ENCODE measurements around the gene TACC2. TPM values are rescaled to one million over a fixed set of nuclear protein-coding genes. Genes with fewer than 3 reads are reported as not detected.

TACC2 gene
- total RNA-seq, 4 donors from 2014 or later: 46.5 to 106 (median 71.6) TPM

GRCh38 chr10:122255509-122256301, 266.7 kb downstream of the TACC2 start:
- 86 to 87% methylated on average over 13 of the region's 14 CpGs for WGBS, 2 donors
- DNase-seq: no peak
- intact Hi-C loops (cut with DNase I): no loop called here
- no peaks in the 10 kb centered on the region for H3K4me1 ChIP-seq
- H3K27ac ChIP-seq: no peak overlapping the region
- H3K4me3 ChIP-seq: no peak overlapping the region
- H3K9me3 ChIP-seq: no peaks in the 10 kb centered on the region
- TF ChIP-seq CTCF (IDR thresholded peaks at IDR 0.05) (no peak), POLR2A (IDR thresholded peaks at IDR 0.05) (no peak)
- peaks cover 0 to 85% (median 0%) of the 10 kb centered on the region in 3 donors for H3K36me3 ChIP-seq
- H3K27me3 ChIP-seq: no peaks in the 10 kb centered on the region

- no peak for TF ChIP-seq CTCF (IDR thresholded peaks at IDR 0.05)
- no peak for TF ChIP-seq POLR2A (IDR thresholded peaks at IDR 0.05)
- WGBS, 2 donors: 77 to 93% methylated on average over 2 to 3 of the region's 3 CpGs
- peaks cover 0 to 78% (median 0%) of the 10 kb centered on the region in 3 donors for H3K36me3 ChIP-seq
- H3K9me3 ChIP-seq: peaks cover 0 to 4% (median 0%) of the 10 kb centered on the region in 3 donors
- DNase-seq: no peak
- H3K27me3 ChIP-seq: no peaks in the 10 kb centered on the region
- H3K27ac ChIP-seq: no peak overlapping the region
- H3K4me3 ChIP-seq: no peak overlapping the region
- H3K4me1 ChIP-seq: no peaks in the 10 kb centered on the region
- intact Hi-C loops (cut with DNase I): no loop called here
Observed at GRCh38 chr10:122257041-122257440, 268.1 kb downstream of the TACC2 start.

- intact Hi-C loops (cut with DNase I): no loop called here
- H3K9me3 ChIP-seq: peaks cover 0 to 4% (median 0%) of the 10 kb centered on the region in 3 donors
- TF ChIP-seq CTCF (IDR thresholded peaks at IDR 0.05): no peak
- no peak for TF ChIP-seq POLR2A (IDR thresholded peaks at IDR 0.05)
- 55 to 72% methylated on average over 13 to 22 of the region's 25 CpGs for WGBS, 2 donors
- no peaks in the 10 kb centered on the region for H3K27me3 ChIP-seq
- no peak overlapping the region for H3K4me3 ChIP-seq
- no peak for DNase-seq
- no peaks in the 10 kb centered on the region for H3K4me1 ChIP-seq
- peaks cover 0 to 77% (median 0%) of the 10 kb centered on the region in 3 donors for H3K36me3 ChIP-seq
- peak overlapping the region in 1 of 4 donors; percentile 9 for H3K27ac ChIP-seq
Observed at GRCh38 chr10:122258136-122259074, 269.4 kb downstream of the TACC2 start.

GRCh38 chr10:122259075-122259466, 270.1 kb downstream of the TACC2 start:
- peaks cover 0 to 4% (median 0%) of the 10 kb centered on the region in 3 donors for H3K4me1 ChIP-seq
- peaks cover 0 to 4% (median 0%) of the 10 kb centered on the region in 3 donors for H3K9me3 ChIP-seq
- intact Hi-C loops (cut with DNase I): no loop called here
- DNase-seq: no peak
- peaks cover 0 to 70% (median 0%) of the 10 kb centered on the region in 3 donors for H3K36me3 ChIP-seq
- WGBS, 2 donors: 76 to 84% methylated on average over 3 to 4 of the region's 4 CpGs
- H3K27ac ChIP-seq: no peak overlapping the region
- H3K27me3 ChIP-seq: no peaks in the 10 kb centered on the region
- TF ChIP-seq POLR2A (IDR thresholded peaks at IDR 0.05): no peak
- TF ChIP-seq CTCF (IDR thresholded peaks at IDR 0.05): no peak
- no peak overlapping the region for H3K4me3 ChIP-seq
